Measurements from ENCODE around the gene TMEM138. TPM values are rescaled to one million over a fixed set of nuclear protein-coding genes. Genes with fewer than 3 reads are reported as not detected.

TMEM138 gene
- total and polyA plus RNA-seq, 2 of the 13 experiments (the other 11 are each of a cell fraction or from before 2014, with no cell fraction given), result 43.5 to 61.0 TPM

DNA sequence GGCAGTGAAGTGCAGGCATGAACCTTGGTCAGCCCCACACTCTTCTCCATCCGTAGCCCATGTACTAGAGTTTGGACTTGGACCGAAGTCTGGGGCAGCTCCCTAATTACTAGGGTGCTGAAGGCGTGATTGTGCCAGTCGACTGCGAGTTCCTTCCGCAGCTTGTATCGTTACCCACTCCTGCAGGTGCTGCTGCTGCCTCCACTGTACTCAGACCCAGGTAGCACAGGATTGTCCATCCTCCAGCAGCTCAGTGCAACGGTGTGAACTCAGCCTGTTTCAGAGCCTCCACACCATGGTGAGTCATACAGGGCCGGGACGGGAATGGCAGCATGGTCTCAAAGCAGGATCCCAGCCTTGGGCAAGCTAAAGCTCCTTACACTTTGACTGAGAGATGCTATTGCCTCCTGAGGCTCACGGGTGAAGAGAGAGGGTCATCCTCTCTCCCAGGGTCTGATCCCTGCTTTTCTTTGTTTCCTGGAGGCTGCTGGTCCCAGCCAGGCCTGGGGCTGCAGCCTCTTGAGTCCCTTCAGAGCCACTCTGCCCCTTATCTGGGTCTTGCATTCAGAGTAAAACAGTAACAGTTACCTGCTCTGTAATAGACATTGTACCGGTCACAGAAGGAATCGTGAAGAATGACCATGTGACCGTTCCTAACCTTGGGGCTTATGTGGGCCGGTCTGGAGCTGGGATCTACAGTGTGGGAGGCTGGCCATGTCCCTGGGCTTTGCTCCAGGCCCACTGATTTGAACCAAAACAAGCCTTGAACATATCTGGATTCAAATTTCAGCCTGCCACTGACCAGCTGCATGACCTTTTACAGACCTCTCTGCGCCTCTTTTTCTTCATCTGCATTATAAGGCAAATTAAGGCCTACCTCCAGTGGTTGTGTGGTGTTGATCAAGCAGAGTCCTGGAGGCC, 27.5 kb upstream of the TMEM138 start (continued):
- no peak; the same call in 1 of the 2 replicates for TF ChIP-seq JDP2 (CRISPR knock-in tag; IDR thresholded peaks at IDR 0.05; ENCODE audit: borderline replicate concordance)
- no peak for TF ChIP-seq GABPB1 (CRISPR knock-in tag; IDR thresholded peaks at IDR 0.05)
- TF ChIP-seq U2AF1 (optimal IDR thresholded peaks at IDR 0.05; ENCODE audit: low read depth, low read length), result no peak
- TF ChIP-seq SP1 (IDR thresholded peaks at IDR 0.05), result no peak
- TF ChIP-seq SP1 (CRISPR knock-in tag; IDR thresholded peaks at IDR 0.05), result no peak
- no peak for TF ChIP-seq ZFP36L2 (CRISPR knock-in tag; IDR thresholded peaks at IDR 0.05)
- no peak for TF ChIP-seq ZNF496 (CRISPR knock-in tag; IDR thresholded peaks at IDR 0.05; ENCODE audit: insufficient replicate concordance)
- TF ChIP-seq ZFX (CRISPR knock-in tag; IDR thresholded peaks at IDR 0.05; ENCODE audit: low read depth), result peak; percentile 76
- TF ChIP-seq ZSCAN30 (CRISPR knock-in tag; IDR thresholded peaks at IDR 0.05), result no peak; the same call in 1 of the 2 replicates
- TF ChIP-seq GABPA (IDR thresholded peaks at IDR 0.05; ENCODE audit: low read depth, low read length), result no peak
- no peak for TF ChIP-seq GABPA (CRISPR knock-in tag; IDR thresholded peaks at IDR 0.05; ENCODE audit: low read depth)
- TF ChIP-seq, protein P1, sequence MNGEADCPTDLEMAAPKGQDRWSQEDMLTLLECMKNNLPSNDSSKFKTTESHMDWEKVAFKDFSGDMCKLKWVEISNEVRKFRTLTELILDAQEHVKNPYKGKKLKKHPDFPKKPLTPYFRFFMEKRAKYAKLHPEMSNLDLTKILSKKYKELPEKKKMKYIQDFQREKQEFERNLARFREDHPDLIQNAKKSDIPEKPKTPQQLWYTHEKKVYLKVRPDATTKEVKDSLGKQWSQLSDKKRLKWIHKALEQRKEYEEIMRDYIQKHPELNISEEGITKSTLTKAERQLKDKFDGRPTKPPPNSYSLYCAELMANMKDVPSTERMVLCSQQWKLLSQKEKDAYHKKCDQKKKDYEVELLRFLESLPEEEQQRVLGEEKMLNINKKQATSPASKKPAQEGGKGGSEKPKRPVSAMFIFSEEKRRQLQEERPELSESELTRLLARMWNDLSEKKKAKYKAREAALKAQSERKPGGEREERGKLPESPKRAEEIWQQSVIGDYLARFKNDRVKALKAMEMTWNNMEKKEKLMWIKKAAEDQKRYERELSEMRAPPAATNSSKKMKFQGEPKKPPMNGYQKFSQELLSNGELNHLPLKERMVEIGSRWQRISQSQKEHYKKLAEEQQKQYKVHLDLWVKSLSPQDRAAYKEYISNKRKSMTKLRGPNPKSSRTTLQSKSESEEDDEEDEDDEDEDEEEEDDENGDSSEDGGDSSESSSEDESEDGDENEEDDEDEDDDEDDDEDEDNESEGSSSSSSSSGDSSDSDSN (CRISPR knock-in tag; IDR thresholded peaks at IDR 0.05), result peak; percentile 72
- TF ChIP-seq, protein P2, sequence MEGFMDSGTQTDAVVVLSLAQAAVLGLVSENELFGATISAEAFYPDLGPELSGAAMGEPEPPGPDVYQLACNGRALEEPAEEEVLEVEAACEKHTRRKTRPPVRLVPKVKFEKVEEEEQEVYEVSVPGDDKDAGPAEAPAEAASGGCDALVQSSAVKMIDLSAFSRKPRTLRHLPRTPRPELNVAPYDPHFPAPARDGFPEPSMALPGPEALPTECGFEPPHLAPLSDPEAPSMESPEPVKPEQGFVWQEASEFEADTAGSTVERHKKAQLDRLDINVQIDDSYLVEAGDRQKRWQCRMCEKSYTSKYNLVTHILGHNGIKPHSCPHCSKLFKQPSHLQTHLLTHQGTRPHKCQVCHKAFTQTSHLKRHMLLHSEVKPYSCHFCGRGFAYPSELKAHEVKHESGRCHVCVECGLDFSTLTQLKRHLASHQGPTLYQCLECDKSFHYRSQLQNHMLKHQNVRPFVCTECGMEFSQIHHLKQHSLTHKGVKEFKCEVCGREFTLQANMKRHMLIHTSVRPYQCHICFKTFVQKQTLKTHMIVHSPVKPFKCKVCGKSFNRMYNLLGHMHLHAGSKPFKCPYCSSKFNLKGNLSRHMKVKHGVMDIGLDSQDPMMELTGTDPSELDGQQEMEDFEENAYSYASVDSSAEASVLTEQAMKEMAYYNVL (CRISPR knock-in tag; IDR thresholded peaks at IDR 0.05; ENCODE audit: borderline replicate concordance), result peak; percentile 9; the same call in 1 of the 2 replicates
- peak; percentile 61; the same call in 1 of the 2 replicates for TF ChIP-seq ZNF788 (CRISPR knock-in tag; IDR thresholded peaks at IDR 0.05; ENCODE audit: borderline replicate concordance)
- no peak for TF ChIP-seq TCF7 (IDR thresholded peaks at IDR 0.05; ENCODE audit: low read depth)
- TF ChIP-seq ZNF329 (CRISPR knock-in tag; IDR thresholded peaks at IDR 0.05; ENCODE audit: low read depth), result no peak; the same call in 1 of the 2 replicates
- TF ChIP-seq HCFC1 (IDR thresholded peaks at IDR 0.05; ENCODE audit: low read depth, low read length), result no peak
- TF ChIP-seq NR2F2 (IDR thresholded peaks at IDR 0.05; ENCODE audit: borderline replicate concordance, low read depth), result no peak; the same call in 1 of the 2 replicates
- no peak for TF ChIP-seq ZBTB21 (CRISPR knock-in tag; IDR thresholded peaks at IDR 0.05)
- TF ChIP-seq FOXO1 (CRISPR knock-in tag; IDR thresholded peaks at IDR 0.05), result peak; percentile 72
- TF ChIP-seq, protein P3, sequence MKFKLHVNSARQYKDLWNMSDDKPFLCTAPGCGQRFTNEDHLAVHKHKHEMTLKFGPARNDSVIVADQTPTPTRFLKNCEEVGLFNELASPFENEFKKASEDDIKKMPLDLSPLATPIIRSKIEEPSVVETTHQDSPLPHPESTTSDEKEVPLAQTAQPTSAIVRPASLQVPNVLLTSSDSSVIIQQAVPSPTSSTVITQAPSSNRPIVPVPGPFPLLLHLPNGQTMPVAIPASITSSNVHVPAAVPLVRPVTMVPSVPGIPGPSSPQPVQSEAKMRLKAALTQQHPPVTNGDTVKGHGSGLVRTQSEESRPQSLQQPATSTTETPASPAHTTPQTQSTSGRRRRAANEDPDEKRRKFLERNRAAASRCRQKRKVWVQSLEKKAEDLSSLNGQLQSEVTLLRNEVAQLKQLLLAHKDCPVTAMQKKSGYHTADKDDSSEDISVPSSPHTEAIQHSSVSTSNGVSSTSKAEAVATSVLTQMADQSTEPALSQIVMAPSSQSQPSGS (CRISPR knock-in tag; IDR thresholded peaks at IDR 0.05), result peak; percentile 52; the same call in 1 of the 2 replicates
- peak; percentile 76; the same call in 1 of the 2 replicates for TF ChIP-seq ZNF224 (CRISPR knock-in tag; IDR thresholded peaks at IDR 0.05)
- TF ChIP-seq, protein P4, sequence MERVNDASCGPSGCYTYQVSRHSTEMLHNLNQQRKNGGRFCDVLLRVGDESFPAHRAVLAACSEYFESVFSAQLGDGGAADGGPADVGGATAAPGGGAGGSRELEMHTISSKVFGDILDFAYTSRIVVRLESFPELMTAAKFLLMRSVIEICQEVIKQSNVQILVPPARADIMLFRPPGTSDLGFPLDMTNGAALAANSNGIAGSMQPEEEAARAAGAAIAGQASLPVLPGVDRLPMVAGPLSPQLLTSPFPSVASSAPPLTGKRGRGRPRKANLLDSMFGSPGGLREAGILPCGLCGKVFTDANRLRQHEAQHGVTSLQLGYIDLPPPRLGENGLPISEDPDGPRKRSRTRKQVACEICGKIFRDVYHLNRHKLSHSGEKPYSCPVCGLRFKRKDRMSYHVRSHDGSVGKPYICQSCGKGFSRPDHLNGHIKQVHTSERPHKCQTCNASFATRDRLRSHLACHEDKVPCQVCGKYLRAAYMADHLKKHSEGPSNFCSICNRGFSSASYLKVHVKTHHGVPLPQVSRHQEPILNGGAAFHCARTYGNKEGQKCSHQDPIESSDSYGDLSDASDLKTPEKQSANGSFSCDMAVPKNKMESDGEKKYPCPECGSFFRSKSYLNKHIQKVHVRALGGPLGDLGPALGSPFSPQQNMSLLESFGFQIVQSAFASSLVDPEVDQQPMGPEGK (CRISPR knock-in tag; IDR thresholded peaks at IDR 0.05), result 0 out of 2 replicates have a peak, but pooled peaks have one; percentile 14
